Caco-2 (cell line): ENCODE results near the gene CCDC159. TPM values are rescaled to one million over a fixed set of nuclear protein-coding genes. Genes with fewer than 3 reads are reported as not detected.

ENCODE experiments used
- BruUV-seq: library from RNA; stranded (reverse); fragments of 400-500 nt; replicated peaks from 2 replicates; lab custom pipeline; 2021; lab: Mats Ljungman, UMichigan
- CTCF ChIA-PET: fragments of 300-600 bp; sonication (Branson Sonifier 250); formaldehyde crosslinking; loops from one replicate; lab custom pipeline; 2022; ENCODE audit warnings: antibody characterized with exemption; lab: Charles Lee
- POLR2A ChIA-PET: fragments of 300-600 bp; sonication (Branson Sonifier 250); formaldehyde crosslinking; loops from one replicate; lab custom pipeline; 2022; ENCODE audit warnings: antibody characterized with exemption; lab: Charles Lee
- DNase-seq, 2 experiments: peaks; one replicate each; pipeline versions ENCODE4 v3.0.0 to v3.0.0-alpha.2; 2020 to 2022
- H3K27me3 ChIP-seq: replicated peaks from 2 replicates; pipeline ENCODE4 v1.6.0; 2011; ENCODE audit warnings: low read length; ENCODE audit not compliant: control insufficient read depth, insufficient read depth
- H3K36me3 ChIP-seq: 2 replicates; pipeline ENCODE4 v1.5.1; 2011; ENCODE audit warnings: low read length; ENCODE audit not compliant: control insufficient read depth, insufficient read depth
- H3K4me1 ChIP-seq: fragments of 250-450 bp; sonication (Bioruptor Pico); 2 replicates; pipeline ENCODE4 v1.5.1; 2020; ENCODE audit warnings: mild to moderate bottlenecking
- H3K4me3 ChIP-seq: 2 replicates; pipeline ENCODE4 v1.5.1; 2011; ENCODE audit warnings: low read depth, mild to moderate bottlenecking, control low read depth, low read length
- H3K9me3 ChIP-seq: fragments of 250-450 bp; sonication (Bioruptor Pico); 2 replicates; pipeline ENCODE4 v1.5.1; 2020; ENCODE audit warnings: mild to moderate bottlenecking, moderate library complexity
- H3K27ac Mint-ChIP-seq: one replicate; pipeline ENCODE4 v1.8.0; 2022; ENCODE audit warnings: mixed read lengths; ENCODE audit not compliant: unreplicated experiment
- H3K27me3 Mint-ChIP-seq: one replicate; pipeline ENCODE4 v1.8.0; 2022; ENCODE audit warnings: mixed read lengths; ENCODE audit not compliant: insufficient read depth, unreplicated experiment
- H3K36me3 Mint-ChIP-seq: one replicate; pipeline ENCODE4 v1.8.0; 2022; ENCODE audit warnings: mild to moderate bottlenecking, mixed read lengths; ENCODE audit not compliant: insufficient read depth, unreplicated experiment
- H3K4me1 Mint-ChIP-seq: one replicate; pipeline ENCODE4 v1.8.0; 2022; ENCODE audit warnings: low read depth, mixed read lengths; ENCODE audit not compliant: unreplicated experiment
- H3K4me3 Mint-ChIP-seq: one replicate; pipeline ENCODE4 v1.8.0; 2022; ENCODE audit warnings: mild to moderate bottlenecking, moderate library complexity, mixed read lengths; ENCODE audit not compliant: unreplicated experiment
- H3K9me3 Mint-ChIP-seq: one replicate; pipeline ENCODE4 v1.8.0; 2022; ENCODE audit warnings: mixed read lengths; ENCODE audit not compliant: unreplicated experiment
- intact Hi-C: fragments of 100-400 bp; cut with micrococcal nuclease; formaldehyde crosslinking; loops from one replicate; pipeline ENCODE4 v1.10.0; 2022; ENCODE audit not compliant: unreplicated experiment
- total RNA-seq: library from RNA; stranded (reverse); gene quantifications from 2 replicates; pipeline ENCODE4 v1.2.3, GENCODE V29; 2022
- TF ChIP-seq, protein P1 (sequence below), 2 experiments: fragments of 200-600 bp in 1 of 2; IDR thresholded peaks; 1 replicate in 1 of 2; 2 replicates in 1 of 2; pipeline versions ENCODE4 v1.5.1 to v1.8.0; 2011 to 2022; ENCODE audit warnings: antibody characterized with exemption in 1 of 2, control low read depth in 1 of 2, inconsistent platforms in 1 of 2, low read depth in 1 of 2, low read length in 1 of 2, mild to moderate bottlenecking in 1 of 2, moderate library complexity in 1 of 2; ENCODE audit not compliant: insufficient read depth in 1 of 2, severe bottlenecking in 1 of 2, unreplicated experiment in 1 of 2

CCDC159 gene
- total RNA-seq, 1 experiment from 2014 or later, result 13.9 TPM

DNA sequence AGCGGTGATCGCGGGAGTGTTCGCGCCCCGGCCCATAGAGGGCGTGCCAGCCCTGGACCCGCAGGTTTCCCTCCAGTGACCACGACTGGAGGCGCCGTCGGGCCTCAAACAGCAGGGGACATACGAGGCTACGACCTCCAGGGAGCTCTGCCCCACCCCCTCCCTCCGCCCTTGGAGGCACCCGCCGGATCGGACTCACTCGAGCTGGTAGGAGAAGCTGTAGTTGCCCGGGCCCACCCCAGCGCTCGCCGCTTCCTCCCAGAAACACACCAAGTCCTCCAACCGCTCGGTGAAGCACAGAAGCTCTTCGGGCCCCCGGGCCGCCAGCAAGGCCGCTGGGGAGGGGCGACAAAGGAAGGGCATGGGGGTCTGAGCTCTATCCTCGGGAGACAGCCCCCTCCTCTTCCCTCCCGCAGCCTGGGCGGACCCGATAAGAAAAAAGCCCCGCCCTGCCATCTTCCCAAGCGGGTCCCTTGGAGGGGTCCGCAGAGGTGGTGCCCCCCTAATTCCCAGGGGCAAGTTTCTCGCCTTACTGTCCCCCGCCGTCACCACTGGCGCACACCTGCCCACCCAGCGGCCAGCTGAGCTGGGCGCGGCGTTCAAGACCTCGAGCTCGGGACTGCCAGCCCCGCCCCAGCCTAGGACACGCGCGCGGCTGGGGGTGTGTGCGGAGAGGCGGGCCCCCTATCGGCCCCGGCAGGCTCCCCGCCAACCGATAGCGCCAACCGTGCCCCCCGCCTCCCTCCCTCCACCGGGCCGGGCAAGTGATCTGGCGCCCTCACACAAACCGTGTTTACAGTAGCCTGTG lies 36.8 kb downstream of the CCDC159 start:
- H3K36me3 Mint-ChIP-seq, result peaks cover 12% of the 10 kb centered on the region
- Histone ChIP-seq H3K27me3 (no peaks in the 10 kb centered on the region), H3K4me1 (0 out of 2 replicates have a peak, but pooled peaks cover 4% of the 10 kb centered on the region), H3K4me3 (peak overlapping the region; percentile 59), H3K36me3 (no peaks in the 10 kb centered on the region), H3K9me3 (no peaks in the 10 kb centered on the region)
- DNase-seq, result peak; percentile 78 to 82
- intact Hi-C loops, result loop anchor here (5.0 kb wide), 1 partner anchor 34 kb away; the partner anchor contains the start of gene RGL3
- H3K9me3 Mint-ChIP-seq, result no peaks in the 10 kb centered on the region
- BruUV-seq, result no TSS peak
- H3K4me3 Mint-ChIP-seq, result peak overlapping the region; percentile 95
- ChIA-PET CTCF (interaction anchor here (0.5 to 2.7 kb wide), 20 partner anchors 9 to 186 kb away, joined by 3 to 31 read pairs (median 6); partner anchors contain the start of genes ELOF1, ODAD3, PRKCSH and RGL3), POLR2A (interaction anchor here (0.5 to 2.3 kb wide), 9 partner anchors 8 to 442 kb away, joined by 3 to 19 read pairs (median 4); partner anchors contain the start of genes RGL3 and SWSAP1)
- H3K4me1 Mint-ChIP-seq, result no peaks in the 10 kb centered on the region
- no peaks in the 10 kb centered on the region for H3K27me3 Mint-ChIP-seq
- TF ChIP-seq, protein P1, sequence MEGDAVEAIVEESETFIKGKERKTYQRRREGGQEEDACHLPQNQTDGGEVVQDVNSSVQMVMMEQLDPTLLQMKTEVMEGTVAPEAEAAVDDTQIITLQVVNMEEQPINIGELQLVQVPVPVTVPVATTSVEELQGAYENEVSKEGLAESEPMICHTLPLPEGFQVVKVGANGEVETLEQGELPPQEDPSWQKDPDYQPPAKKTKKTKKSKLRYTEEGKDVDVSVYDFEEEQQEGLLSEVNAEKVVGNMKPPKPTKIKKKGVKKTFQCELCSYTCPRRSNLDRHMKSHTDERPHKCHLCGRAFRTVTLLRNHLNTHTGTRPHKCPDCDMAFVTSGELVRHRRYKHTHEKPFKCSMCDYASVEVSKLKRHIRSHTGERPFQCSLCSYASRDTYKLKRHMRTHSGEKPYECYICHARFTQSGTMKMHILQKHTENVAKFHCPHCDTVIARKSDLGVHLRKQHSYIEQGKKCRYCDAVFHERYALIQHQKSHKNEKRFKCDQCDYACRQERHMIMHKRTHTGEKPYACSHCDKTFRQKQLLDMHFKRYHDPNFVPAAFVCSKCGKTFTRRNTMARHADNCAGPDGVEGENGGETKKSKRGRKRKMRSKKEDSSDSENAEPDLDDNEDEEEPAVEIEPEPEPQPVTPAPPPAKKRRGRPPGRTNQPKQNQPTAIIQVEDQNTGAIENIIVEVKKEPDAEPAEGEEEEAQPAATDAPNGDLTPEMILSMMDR (IDR thresholded peaks at IDR 0.05; ENCODE audit: insufficient read depth in 1 of 2, low read depth in 1 of 2, low read length in 1 of 2, severe bottlenecking in 1 of 2, unreplicated experiment in 1 of 2), result peak; percentile 82 to 87
- H3K27ac Mint-ChIP-seq, result peak overlapping the region; percentile 98

DNA sequence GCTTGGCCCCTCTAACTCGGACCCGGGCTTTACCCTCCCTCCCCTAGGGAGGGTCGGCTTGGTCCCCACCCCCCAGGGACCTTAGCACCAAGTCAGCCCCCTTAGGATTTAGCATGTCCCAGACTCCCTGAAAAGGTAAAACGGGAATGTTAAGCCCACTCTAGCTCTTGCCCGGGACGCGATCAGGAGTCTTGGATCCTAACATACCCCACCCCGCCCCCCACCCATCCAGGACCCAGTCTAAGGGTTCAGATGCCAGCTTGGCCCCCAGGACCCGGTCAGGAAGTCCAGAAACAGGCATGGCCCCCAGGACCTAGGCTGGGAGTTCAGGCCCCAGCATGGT lies 37.4 kb downstream of the CCDC159 start:
- Mint-ChIP-seq H3K9me3 (no peaks in the 10 kb centered on the region), H3K4me1 (no peaks in the 10 kb centered on the region), H3K36me3 (peaks cover 12% of the 10 kb centered on the region), H3K27me3 (no peaks in the 10 kb centered on the region), H3K4me3 (peak overlapping the region; percentile 95), H3K27ac (no peak overlapping the region)
- TF ChIP-seq, protein P1 (IDR thresholded peaks at IDR 0.05; ENCODE audit: insufficient read depth in 1 of 2, low read depth in 1 of 2, low read length in 1 of 2, severe bottlenecking in 1 of 2, unreplicated experiment in 1 of 2), result no peak
- no peaks in the 10 kb centered on the region for H3K27me3 ChIP-seq
- ChIA-PET CTCF (interaction anchor here (0.6 to 2.7 kb wide), 14 partner anchors 9 to 176 kb away, joined by 4 to 31 read pairs (median 8); partner anchors contain the start of genes ELOF1, ODAD3, PRKCSH and RGL3), POLR2A (interaction anchor here (0.5 to 2.3 kb wide), 8 partner anchors 9 to 442 kb away, joined by 3 to 19 read pairs (median 4); partner anchors contain the start of genes RGL3 and SWSAP1)
- no peak for DNase-seq
- 0 out of 2 replicates have a peak, but pooled peaks cover 4% of the 10 kb centered on the region for H3K4me1 ChIP-seq
- no peaks in the 10 kb centered on the region for H3K9me3 ChIP-seq
- intact Hi-C loops, result loop anchor here (5.0 kb wide), 1 partner anchor 34 kb away; the partner anchor contains the start of gene RGL3
- no TSS peak for BruUV-seq
- H3K4me3 ChIP-seq, result peak overlapping the region; percentile 59
- no peaks in the 10 kb centered on the region for H3K36me3 ChIP-seq

DNA sequence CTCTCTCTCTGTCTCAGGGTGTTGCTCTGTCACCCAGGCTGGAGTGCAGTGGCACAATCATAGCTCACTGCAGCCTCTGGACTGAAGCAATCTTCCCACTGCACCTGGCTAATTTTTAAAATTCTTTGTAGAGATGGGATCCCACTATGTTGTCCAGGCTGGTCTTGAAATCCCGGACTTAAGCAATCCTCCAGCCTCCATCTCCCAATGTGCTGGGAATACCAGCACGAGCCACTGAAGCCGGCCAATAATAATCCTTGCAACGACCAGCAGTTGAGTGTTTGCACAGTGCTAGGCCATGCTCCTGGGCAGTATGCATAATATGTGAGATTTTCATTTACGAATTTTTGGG lies 38.4 kb downstream of the CCDC159 start:
- Mint-ChIP-seq H3K27ac (peak overlapping the region; percentile 43), H3K9me3 (no peaks in the 10 kb centered on the region), H3K4me3 (peak overlapping the region; percentile 95), H3K4me1 (no peaks in the 10 kb centered on the region), H3K27me3 (no peaks in the 10 kb centered on the region), H3K36me3 (peaks cover 12% of the 10 kb centered on the region)
- ChIA-PET CTCF (interaction anchor here (0.9 to 2.7 kb wide), 6 partner anchors 10 to 98 kb away, joined by 4 to 28 read pairs (median 16); partner anchors contain the start of genes ODAD3, PRKCSH and SWSAP1), POLR2A (interaction anchor here (0.5 to 2.3 kb wide), 2 partner anchors 10 to 1251 kb away, joined by 5 to 19 read pairs; partner anchors contain the start of gene SWSAP1)
- Histone ChIP-seq H3K36me3 (no peaks in the 10 kb centered on the region), H3K4me3 (no peak overlapping the region), H3K9me3 (no peaks in the 10 kb centered on the region), H3K4me1 (0 out of 2 replicates have a peak, but pooled peaks cover 4% of the 10 kb centered on the region), H3K27me3 (no peaks in the 10 kb centered on the region)
- BruUV-seq, result no TSS peak
- no peak for DNase-seq
- TF ChIP-seq, protein P1 (IDR thresholded peaks at IDR 0.05; ENCODE audit: insufficient read depth in 1 of 2, low read depth in 1 of 2, low read length in 1 of 2, severe bottlenecking in 1 of 2, unreplicated experiment in 1 of 2), result no peak
- intact Hi-C loops, result loop anchor here (5.0 kb wide), 1 partner anchor 33 kb away; the partner anchor contains the start of gene RGL3
